HL-60 (cell line): ENCODE results near the gene RUNX2.

Source experiments
- DNase-seq, 2 experiments: peaks; one replicate each; pipeline ENCODE4 v3.0.0-alpha.2; 2010 to 2020; ENCODE audit warnings: low read depth in 1 of 2, low spot score in 1 of 2
- H3K27ac ChIP-seq: fragments of 250-450 bp; sonication (Bioruptor Pico); replicated peaks from 2 replicates; pipeline ENCODE4 v1.5.1; 2020; ENCODE audit warnings: mild to moderate bottlenecking, moderate library complexity
- H3K27me3 ChIP-seq: fragments of 250-450 bp; sonication (Bioruptor Pico); 2 replicates; pipeline ENCODE4 v1.5.1; 2021; ENCODE audit warnings: mild to moderate bottlenecking, moderate library complexity; ENCODE audit not compliant: insufficient read depth, poor library complexity, severe bottlenecking
- H3K4me3 ChIP-seq: replicated peaks from 2 replicates; pipeline ENCODE4 v1.5.1; 2011; ENCODE audit warnings: mild to moderate bottlenecking, control low read depth, low read length; ENCODE audit not compliant: insufficient read depth
- GABPA ChIP-seq: IDR thresholded peaks from 2 replicates; pipeline ENCODE4 v1.6.1; 2012; ENCODE audit warnings: low read depth
- POLR2AphosphoS5 ChIP-seq: IDR thresholded peaks from 2 replicates; pipeline ENCODE4 v1.6.1; 2012; ENCODE audit warnings: low read depth
- SPI1 ChIP-seq: IDR thresholded peaks from 2 replicates; pipeline ENCODE4 v1.6.1; 2012; ENCODE audit warnings: low read depth, mild to moderate bottlenecking, borderline replicate concordance
- TF ChIP-seq, protein P1 (sequence below): IDR thresholded peaks from 2 replicates; pipeline ENCODE4 v1.6.1; 2012; ENCODE audit warnings: low read depth; ENCODE audit not compliant: insufficient replicate concordance
- TF ChIP-seq, protein P2 (sequence below): IDR thresholded peaks from one replicate; pipeline ENCODE4 v1.5.1; 2011; ENCODE audit warnings: low read length, control low read depth, inconsistent platforms; ENCODE audit not compliant: insufficient read depth

The RUNX2 gene

DNA sequence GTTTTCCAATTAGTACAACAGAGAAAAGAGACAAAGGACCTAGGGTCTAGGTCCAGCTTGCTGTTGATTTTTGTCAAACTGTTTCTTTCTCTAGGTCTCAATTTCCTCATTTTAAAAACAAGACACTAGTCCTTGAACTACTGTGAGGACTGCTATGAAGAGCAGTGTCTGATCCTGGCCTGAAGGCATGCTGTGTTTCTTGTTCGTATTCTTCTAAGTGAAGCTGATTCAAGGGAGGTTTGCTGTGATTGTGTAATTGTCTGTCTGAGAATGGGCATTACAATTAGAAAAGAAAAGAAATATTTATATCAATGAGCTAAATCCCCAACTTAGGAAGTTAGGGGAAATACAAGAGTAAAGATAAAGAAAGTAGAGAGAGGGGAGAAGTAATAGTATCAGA, 277.8 kb downstream of the RUNX2 start:
- TF ChIP-seq, protein P1, sequence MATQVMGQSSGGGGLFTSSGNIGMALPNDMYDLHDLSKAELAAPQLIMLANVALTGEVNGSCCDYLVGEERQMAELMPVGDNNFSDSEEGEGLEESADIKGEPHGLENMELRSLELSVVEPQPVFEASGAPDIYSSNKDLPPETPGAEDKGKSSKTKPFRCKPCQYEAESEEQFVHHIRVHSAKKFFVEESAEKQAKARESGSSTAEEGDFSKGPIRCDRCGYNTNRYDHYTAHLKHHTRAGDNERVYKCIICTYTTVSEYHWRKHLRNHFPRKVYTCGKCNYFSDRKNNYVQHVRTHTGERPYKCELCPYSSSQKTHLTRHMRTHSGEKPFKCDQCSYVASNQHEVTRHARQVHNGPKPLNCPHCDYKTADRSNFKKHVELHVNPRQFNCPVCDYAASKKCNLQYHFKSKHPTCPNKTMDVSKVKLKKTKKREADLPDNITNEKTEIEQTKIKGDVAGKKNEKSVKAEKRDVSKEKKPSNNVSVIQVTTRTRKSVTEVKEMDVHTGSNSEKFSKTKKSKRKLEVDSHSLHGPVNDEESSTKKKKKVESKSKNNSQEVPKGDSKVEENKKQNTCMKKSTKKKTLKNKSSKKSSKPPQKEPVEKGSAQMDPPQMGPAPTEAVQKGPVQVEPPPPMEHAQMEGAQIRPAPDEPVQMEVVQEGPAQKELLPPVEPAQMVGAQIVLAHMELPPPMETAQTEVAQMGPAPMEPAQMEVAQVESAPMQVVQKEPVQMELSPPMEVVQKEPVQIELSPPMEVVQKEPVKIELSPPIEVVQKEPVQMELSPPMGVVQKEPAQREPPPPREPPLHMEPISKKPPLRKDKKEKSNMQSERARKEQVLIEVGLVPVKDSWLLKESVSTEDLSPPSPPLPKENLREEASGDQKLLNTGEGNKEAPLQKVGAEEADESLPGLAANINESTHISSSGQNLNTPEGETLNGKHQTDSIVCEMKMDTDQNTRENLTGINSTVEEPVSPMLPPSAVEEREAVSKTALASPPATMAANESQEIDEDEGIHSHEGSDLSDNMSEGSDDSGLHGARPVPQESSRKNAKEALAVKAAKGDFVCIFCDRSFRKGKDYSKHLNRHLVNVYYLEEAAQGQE: no peak
- H3K27ac ChIP-seq: no peak overlapping the region
- no peaks in the 10 kb centered on the region for H3K27me3 ChIP-seq
- H3K4me3 ChIP-seq: no peak overlapping the region
- no peak for DNase-seq

DNA sequence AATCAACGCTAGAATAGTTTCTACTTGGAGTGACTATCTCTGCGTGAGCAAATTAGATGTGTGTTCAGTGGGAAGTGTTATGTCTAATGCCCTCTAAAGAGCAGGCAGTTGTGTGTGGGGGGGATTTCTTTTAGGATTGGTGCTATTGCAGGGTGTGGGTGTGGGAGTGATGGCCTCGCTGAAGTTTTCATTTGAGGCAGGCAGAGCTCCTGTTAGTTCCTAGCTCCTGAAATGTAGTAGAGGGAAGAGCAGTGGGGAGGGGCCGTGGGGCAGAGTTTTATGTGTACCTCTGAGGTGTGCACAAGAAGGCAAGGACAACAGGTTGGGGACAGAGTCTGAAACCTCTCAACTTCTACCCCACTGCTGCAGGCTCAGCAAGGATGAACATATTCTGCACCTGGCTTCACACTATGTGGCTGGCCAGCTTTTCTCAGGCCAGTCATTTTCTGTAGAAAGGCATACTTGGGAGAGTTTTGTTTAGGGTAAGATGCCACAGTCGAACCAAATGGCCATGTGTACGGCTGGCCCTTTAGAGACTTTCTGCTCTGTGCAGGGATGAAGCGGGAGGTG, 278.8 kb downstream of the RUNX2 start:
- Histone ChIP-seq H3K27ac (no peak overlapping the region), H3K27me3 (no peaks in the 10 kb centered on the region), H3K4me3 (no peak overlapping the region)
- no peak for TF ChIP-seq POLR2AphosphoS5
- no peak for TF ChIP-seq SPI1
- no peak for TF ChIP-seq GABPA
- TF ChIP-seq, protein P1: no peak
- TF ChIP-seq, protein P2, sequence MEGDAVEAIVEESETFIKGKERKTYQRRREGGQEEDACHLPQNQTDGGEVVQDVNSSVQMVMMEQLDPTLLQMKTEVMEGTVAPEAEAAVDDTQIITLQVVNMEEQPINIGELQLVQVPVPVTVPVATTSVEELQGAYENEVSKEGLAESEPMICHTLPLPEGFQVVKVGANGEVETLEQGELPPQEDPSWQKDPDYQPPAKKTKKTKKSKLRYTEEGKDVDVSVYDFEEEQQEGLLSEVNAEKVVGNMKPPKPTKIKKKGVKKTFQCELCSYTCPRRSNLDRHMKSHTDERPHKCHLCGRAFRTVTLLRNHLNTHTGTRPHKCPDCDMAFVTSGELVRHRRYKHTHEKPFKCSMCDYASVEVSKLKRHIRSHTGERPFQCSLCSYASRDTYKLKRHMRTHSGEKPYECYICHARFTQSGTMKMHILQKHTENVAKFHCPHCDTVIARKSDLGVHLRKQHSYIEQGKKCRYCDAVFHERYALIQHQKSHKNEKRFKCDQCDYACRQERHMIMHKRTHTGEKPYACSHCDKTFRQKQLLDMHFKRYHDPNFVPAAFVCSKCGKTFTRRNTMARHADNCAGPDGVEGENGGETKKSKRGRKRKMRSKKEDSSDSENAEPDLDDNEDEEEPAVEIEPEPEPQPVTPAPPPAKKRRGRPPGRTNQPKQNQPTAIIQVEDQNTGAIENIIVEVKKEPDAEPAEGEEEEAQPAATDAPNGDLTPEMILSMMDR: no peak
- no peak for DNase-seq

GRCh38 chr6:45607798-45608197, 279.7 kb downstream of the RUNX2 start:
- H3K27ac ChIP-seq: no peak overlapping the region
- no peaks in the 10 kb centered on the region for H3K27me3 ChIP-seq
- H3K4me3 ChIP-seq: no peak overlapping the region
- TF ChIP-seq, protein P1: no peak
- TF ChIP-seq, protein P2: no peak
- TF ChIP-seq POLR2AphosphoS5 (no peak), GABPA (no peak), SPI1 (no peak)
- DNase-seq: no peak
